ENCODE measurements around the gene CYTH4. TPM values are rescaled to one million over a fixed set of nuclear protein-coding genes. Genes with fewer than 3 reads are reported as not detected.

CYTH4 gene
- total RNA-seq, 1 experiment from 2014 or later: 0.15 TPM

- no peak overlapping the region for H3K4me3 Mint-ChIP-seq
- H3K4me1 Mint-ChIP-seq: peaks cover 28% of the 10 kb centered on the region
- no peak for ATAC-seq
- TF ChIP-seq IRF2 (CRISPR knock-in tag; IDR thresholded peaks at IDR 0.05; ENCODE audit: borderline replicate concordance, low read depth): no peak
- no peak for TF ChIP-seq ZNF425 (CRISPR knock-in tag; conservative IDR thresholded peaks at IDR 0.05)
- TF ChIP-seq, protein P1, sequence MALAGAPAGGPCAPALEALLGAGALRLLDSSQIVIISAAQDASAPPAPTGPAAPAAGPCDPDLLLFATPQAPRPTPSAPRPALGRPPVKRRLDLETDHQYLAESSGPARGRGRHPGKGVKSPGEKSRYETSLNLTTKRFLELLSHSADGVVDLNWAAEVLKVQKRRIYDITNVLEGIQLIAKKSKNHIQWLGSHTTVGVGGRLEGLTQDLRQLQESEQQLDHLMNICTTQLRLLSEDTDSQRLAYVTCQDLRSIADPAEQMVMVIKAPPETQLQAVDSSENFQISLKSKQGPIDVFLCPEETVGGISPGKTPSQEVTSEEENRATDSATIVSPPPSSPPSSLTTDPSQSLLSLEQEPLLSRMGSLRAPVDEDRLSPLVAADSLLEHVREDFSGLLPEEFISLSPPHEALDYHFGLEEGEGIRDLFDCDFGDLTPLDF (CRISPR knock-in tag; IDR thresholded peaks at IDR 0.05): no peak
- TF ChIP-seq, protein P2, sequence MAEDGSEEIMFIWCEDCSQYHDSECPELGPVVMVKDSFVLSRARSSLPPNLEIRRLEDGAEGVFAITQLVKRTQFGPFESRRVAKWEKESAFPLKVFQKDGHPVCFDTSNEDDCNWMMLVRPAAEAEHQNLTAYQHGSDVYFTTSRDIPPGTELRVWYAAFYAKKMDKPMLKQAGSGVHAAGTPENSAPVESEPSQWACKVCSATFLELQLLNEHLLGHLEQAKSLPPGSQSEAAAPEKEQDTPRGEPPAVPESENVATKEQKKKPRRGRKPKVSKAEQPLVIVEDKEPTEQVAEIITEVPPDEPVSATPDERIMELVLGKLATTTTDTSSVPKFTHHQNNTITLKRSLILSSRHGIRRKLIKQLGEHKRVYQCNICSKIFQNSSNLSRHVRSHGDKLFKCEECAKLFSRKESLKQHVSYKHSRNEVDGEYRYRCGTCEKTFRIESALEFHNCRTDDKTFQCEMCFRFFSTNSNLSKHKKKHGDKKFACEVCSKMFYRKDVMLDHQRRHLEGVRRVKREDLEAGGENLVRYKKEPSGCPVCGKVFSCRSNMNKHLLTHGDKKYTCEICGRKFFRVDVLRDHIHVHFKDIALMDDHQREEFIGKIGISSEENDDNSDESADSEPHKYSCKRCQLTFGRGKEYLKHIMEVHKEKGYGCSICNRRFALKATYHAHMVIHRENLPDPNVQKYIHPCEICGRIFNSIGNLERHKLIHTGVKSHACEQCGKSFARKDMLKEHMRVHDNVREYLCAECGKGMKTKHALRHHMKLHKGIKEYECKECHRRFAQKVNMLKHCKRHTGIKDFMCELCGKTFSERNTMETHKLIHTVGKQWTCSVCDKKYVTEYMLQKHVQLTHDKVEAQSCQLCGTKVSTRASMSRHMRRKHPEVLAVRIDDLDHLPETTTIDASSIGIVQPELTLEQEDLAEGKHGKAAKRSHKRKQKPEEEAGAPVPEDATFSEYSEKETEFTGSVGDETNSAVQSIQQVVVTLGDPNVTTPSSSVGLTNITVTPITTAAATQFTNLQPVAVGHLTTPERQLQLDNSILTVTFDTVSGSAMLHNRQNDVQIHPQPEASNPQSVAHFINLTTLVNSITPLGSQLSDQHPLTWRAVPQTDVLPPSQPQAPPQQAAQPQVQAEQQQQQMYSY (CRISPR knock-in tag; IDR thresholded peaks at IDR 0.05): no peak
- TF ChIP-seq JUN (CRISPR knock-in tag; IDR thresholded peaks at IDR 0.05): no peak
- no peak for TF ChIP-seq GABPB1 (CRISPR knock-in tag; IDR thresholded peaks at IDR 0.05)
- TF ChIP-seq ZBTB21 (CRISPR knock-in tag; IDR thresholded peaks at IDR 0.05; ENCODE audit: borderline replicate concordance): no peak
- no peak for TF ChIP-seq MLX (CRISPR knock-in tag; IDR thresholded peaks at IDR 0.05)
- no peak for TF ChIP-seq ZNF121 (CRISPR knock-in tag; IDR thresholded peaks at IDR 0.05)
- no peak for TF ChIP-seq ATF6 (CRISPR knock-in tag; IDR thresholded peaks at IDR 0.05)
- TF ChIP-seq KAT7 (CRISPR knock-in tag; IDR thresholded peaks at IDR 0.05; ENCODE audit: borderline replicate concordance): no peak
- no peak for TF ChIP-seq E2F4 (CRISPR knock-in tag; IDR thresholded peaks at IDR 0.05; ENCODE audit: borderline replicate concordance, low read depth)
- H3K27ac Mint-ChIP-seq: no peak overlapping the region
- no peaks in the 10 kb centered on the region for H3K36me3 Mint-ChIP-seq
- ChIA-PET CTCF (interaction anchor here (1.3 to 6.7 kb wide), 4 partner anchors 12 to 46 kb away, joined by 3 to 83 read pairs (median 22); no protein-coding TSS in a partner anchor), POLR2A (no interaction called here)
- H3K9me3 Mint-ChIP-seq: no peaks in the 10 kb centered on the region
- DNase-seq (ENCODE audit: low spot score): no peak
- no peaks in the 10 kb centered on the region for H3K27me3 Mint-ChIP-seq (ENCODE audit: low read depth)
Measured at GRCh38 chr22:37245740-37246139, 36.6 kb upstream of the CYTH4 start.

GRCh38 chr22:37248251-37248650, 34.1 kb upstream of the CYTH4 start:
- POLR2A ChIA-PET: no interaction called here
- no peaks in the 10 kb centered on the region for H3K27me3 Mint-ChIP-seq (ENCODE audit: low read depth)
- ATAC-seq (no peak), DNase-seq (ENCODE audit: low spot score) (no peak)
- CTCF ChIA-PET: interaction anchor here (0.9 to 1.1 kb wide), 2 partner anchors 11 to 12 kb away, joined by 3 read pairs; no protein-coding TSS in a partner anchor
- no peak overlapping the region for H3K4me3 Mint-ChIP-seq
- H3K27ac Mint-ChIP-seq: no peak overlapping the region
- H3K36me3 Mint-ChIP-seq: no peaks in the 10 kb centered on the region
- H3K9me3 Mint-ChIP-seq: no peaks in the 10 kb centered on the region
- peaks cover 22% of the 10 kb centered on the region for H3K4me1 Mint-ChIP-seq
- TF ChIP-seq USF2 (CRISPR knock-in tag; IDR thresholded peaks at IDR 0.05) (no peak), ZNF671 (CRISPR knock-in tag; IDR thresholded peaks at IDR 0.05) (no peak), ZNF532 (CRISPR knock-in tag; IDR thresholded peaks at IDR 0.05; ENCODE audit: borderline replicate concordance) (no peak), ZNF396 (CRISPR knock-in tag; IDR thresholded peaks at IDR 0.05; ENCODE audit: borderline replicate concordance) (no peak)
- TF ChIP-seq, protein P3, sequence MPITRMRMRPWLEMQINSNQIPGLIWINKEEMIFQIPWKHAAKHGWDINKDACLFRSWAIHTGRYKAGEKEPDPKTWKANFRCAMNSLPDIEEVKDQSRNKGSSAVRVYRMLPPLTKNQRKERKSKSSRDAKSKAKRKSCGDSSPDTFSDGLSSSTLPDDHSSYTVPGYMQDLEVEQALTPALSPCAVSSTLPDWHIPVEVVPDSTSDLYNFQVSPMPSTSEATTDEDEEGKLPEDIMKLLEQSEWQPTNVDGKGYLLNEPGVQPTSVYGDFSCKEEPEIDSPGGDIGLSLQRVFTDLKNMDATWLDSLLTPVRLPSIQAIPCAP (CRISPR knock-in tag; IDR thresholded peaks at IDR 0.05): no peak
